Measurements from ENCODE around the gene IDH2. TPM values are rescaled to one million over a fixed set of nuclear protein-coding genes. Genes with fewer than 3 reads are reported as not detected.

The IDH2 gene
- total RNA-seq, 1 donor from 2014 or later = 218 TPM

- Mint-ChIP-seq H3K27ac (ENCODE audit: unreplicated experiment) (no peak overlapping the region), H3K36me3 (ENCODE audit: low read depth) (no peaks in the 10 kb centered on the region), H3K4me1 (peaks cover 15% of the 10 kb centered on the region), H3K9me3 (no peaks in the 10 kb centered on the region), H3K27me3 (ENCODE audit: low read depth) (peaks cover 4% of the 10 kb centered on the region), H3K4me3 (peak overlapping the region; percentile 32)
- no peak for DNase-seq (ENCODE audit: low read depth, low spot score)
- TF ChIP-seq CTCF (conservative IDR thresholded peaks at IDR 0.05) = no peak
Measured at GRCh38 chr15:90106522-90107117, 4.4 kb upstream of the IDH2 start.

GRCh38 chr15:90105521-90105920 lies 3.3 kb upstream of the IDH2 start:
- Mint-ChIP-seq H3K9me3 (no peaks in the 10 kb centered on the region), H3K36me3 (ENCODE audit: low read depth) (no peaks in the 10 kb centered on the region), H3K4me1 (peaks cover 26% of the 10 kb centered on the region), H3K27ac (ENCODE audit: unreplicated experiment) (no peak overlapping the region), H3K27me3 (ENCODE audit: low read depth) (peaks cover 4% of the 10 kb centered on the region), H3K4me3 (peak overlapping the region; percentile 49)
- TF ChIP-seq CTCF (conservative IDR thresholded peaks at IDR 0.05) = no peak
- no peak for DNase-seq (ENCODE audit: low read depth, low spot score)

GRCh38 chr15:90104551-90104950 lies 2.3 kb upstream of the IDH2 start:
- Mint-ChIP-seq H3K9me3 (no peaks in the 10 kb centered on the region), H3K36me3 (ENCODE audit: low read depth) (no peaks in the 10 kb centered on the region), H3K27ac (ENCODE audit: unreplicated experiment) (no peak overlapping the region), H3K27me3 (ENCODE audit: low read depth) (peaks cover 4% of the 10 kb centered on the region), H3K4me3 (peak overlapping the region; percentile 49), H3K4me1 (peaks cover 36% of the 10 kb centered on the region)
- no peak for DNase-seq (ENCODE audit: low read depth, low spot score)
- no peak for TF ChIP-seq CTCF (conservative IDR thresholded peaks at IDR 0.05)

- H3K27me3 Mint-ChIP-seq (ENCODE audit: low read depth) = peaks cover 4% of the 10 kb centered on the region
- peak overlapping the region; percentile 87 for H3K4me3 Mint-ChIP-seq
Measured at GRCh38 chr15:90103701-90104329, 1.5 kb upstream of the IDH2 start.

More at GRCh38 chr15:90103701-90104329, 1.5 kb upstream of the IDH2 start:
- no peak for DNase-seq (ENCODE audit: low read depth, low spot score)
- TF ChIP-seq CTCF (conservative IDR thresholded peaks at IDR 0.05) = no peak
- Mint-ChIP-seq H3K4me1 (peaks cover 43% of the 10 kb centered on the region), H3K27ac (ENCODE audit: unreplicated experiment) (no peak overlapping the region), H3K36me3 (ENCODE audit: low read depth) (peaks cover 3% of the 10 kb centered on the region), H3K9me3 (no peaks in the 10 kb centered on the region)
